SU-DHL-6 (cell line): ENCODE data around the gene BPIFB3.

Experiments
- H2AFZ ChIP-seq: fragments of 200-600 bp; sonication (generic); 2 replicates; pipeline ENCODE4 v1.6.1; 2014; ENCODE audit warnings: low read depth, mild to moderate bottlenecking, moderate library complexity, mixed read lengths, antibody characterized with exemption, low read length; ENCODE audit not compliant: severe bottlenecking
- H3F3A ChIP-seq: fragments of 200-600 bp; shearing (Covaris generic); 2 replicates; pipeline ENCODE4 v1.6.0; 2016; ENCODE audit warnings: antibody characterized with exemption, mild to moderate bottlenecking; ENCODE audit not compliant: insufficient read depth
- H3K27ac ChIP-seq: fragments of 200-600 bp; sonication (generic); 2 replicates; pipeline ENCODE4 v1.5.1; 2016; ENCODE audit warnings: low read depth, mild to moderate bottlenecking, low read length, moderate library complexity, mixed read lengths
- H3K27me3 ChIP-seq: fragments of 200-600 bp; sonication (generic), shearing (Covaris generic); 2 replicates; pipeline ENCODE4 v1.6.0; 2014; ENCODE audit warnings: mild to moderate bottlenecking, low read length
- H3K36me3 ChIP-seq: fragments of 200-600 bp; sonication (generic); 2 replicates; pipeline ENCODE4 v1.6.1; 2014; ENCODE audit warnings: mild to moderate bottlenecking, low read length, mixed read lengths
- H3K4me2 ChIP-seq: fragments of 300-600, 200-600 bp; shearing (Covaris generic), sonication (generic); 2 replicates; pipeline ENCODE4 v1.6.0; 2014; ENCODE audit warnings: low read length, low read depth, mild to moderate bottlenecking; ENCODE audit not compliant: poor library complexity, severe bottlenecking
- H3K4me3 ChIP-seq: fragments of 200-600 bp; sonication (generic); 2 replicates; pipeline ENCODE4 v1.5.1; 2014; ENCODE audit warnings: antibody characterized with exemption, low read length, mild to moderate bottlenecking, mixed read lengths; ENCODE audit not compliant: insufficient read depth, poor library complexity, severe bottlenecking
- H3K79me2 ChIP-seq: fragments of 200-600 bp; sonication (generic); 2 replicates; pipeline ENCODE4 v1.6.1; 2014; ENCODE audit warnings: mild to moderate bottlenecking, low read length, moderate library complexity; ENCODE audit not compliant: insufficient read depth
- H3K9ac ChIP-seq: fragments of 200-600 bp; sonication (generic); 2 replicates; pipeline ENCODE4 v1.7.0; 2014; ENCODE audit warnings: mild to moderate bottlenecking, low read length
- H3K9me2 ChIP-seq: fragments of 200-600 bp; sonication (generic); replicated peaks from 2 replicates; pipeline ENCODE4 v1.6.1; 2014; ENCODE audit warnings: low read length; ENCODE audit not compliant: insufficient read depth
- H3K9me3 ChIP-seq: fragments of 200-600 bp; sonication (generic); 2 replicates; pipeline ENCODE4 v1.6.1; 2014; ENCODE audit warnings: low read length, mixed read lengths; ENCODE audit not compliant: insufficient read depth
- H4K20me1 ChIP-seq: fragments of 200-600 bp; sonication (generic); 2 replicates; pipeline ENCODE4 v1.6.1; 2014; ENCODE audit warnings: low read depth, mild to moderate bottlenecking, antibody characterized with exemption, low read length, moderate library complexity, mixed read lengths
- EZH2phosphoT487 ChIP-seq: fragments of 200-600 bp; sonication (generic), shearing (Covaris generic); conservative IDR thresholded peaks from 2 replicates; pipeline ENCODE4 v1.6.1; 2018; ENCODE audit warnings: mild to moderate bottlenecking, antibody characterized with exemption, low read length, moderate library complexity, mixed read lengths
- TF ChIP-seq, protein P1 (sequence below): fragments of 200-600 bp; sonication (generic); IDR thresholded peaks from one replicate; pipeline ENCODE4 v1.5.1; 2017; ENCODE audit warnings: antibody characterized with exemption, mild to moderate bottlenecking, low read length, moderate library complexity; ENCODE audit not compliant: insufficient read depth, poor library complexity, severe bottlenecking

Gene BPIFB3

GRCh38 chr20:33024243-33024560 lies 29.5 kb upstream of the BPIFB3 start:
- no peak overlapping the region for H3K27ac ChIP-seq
- no peak overlapping the region for H3K4me3 ChIP-seq
- no peak overlapping the region for H3K9ac ChIP-seq
- TF ChIP-seq, protein P1, sequence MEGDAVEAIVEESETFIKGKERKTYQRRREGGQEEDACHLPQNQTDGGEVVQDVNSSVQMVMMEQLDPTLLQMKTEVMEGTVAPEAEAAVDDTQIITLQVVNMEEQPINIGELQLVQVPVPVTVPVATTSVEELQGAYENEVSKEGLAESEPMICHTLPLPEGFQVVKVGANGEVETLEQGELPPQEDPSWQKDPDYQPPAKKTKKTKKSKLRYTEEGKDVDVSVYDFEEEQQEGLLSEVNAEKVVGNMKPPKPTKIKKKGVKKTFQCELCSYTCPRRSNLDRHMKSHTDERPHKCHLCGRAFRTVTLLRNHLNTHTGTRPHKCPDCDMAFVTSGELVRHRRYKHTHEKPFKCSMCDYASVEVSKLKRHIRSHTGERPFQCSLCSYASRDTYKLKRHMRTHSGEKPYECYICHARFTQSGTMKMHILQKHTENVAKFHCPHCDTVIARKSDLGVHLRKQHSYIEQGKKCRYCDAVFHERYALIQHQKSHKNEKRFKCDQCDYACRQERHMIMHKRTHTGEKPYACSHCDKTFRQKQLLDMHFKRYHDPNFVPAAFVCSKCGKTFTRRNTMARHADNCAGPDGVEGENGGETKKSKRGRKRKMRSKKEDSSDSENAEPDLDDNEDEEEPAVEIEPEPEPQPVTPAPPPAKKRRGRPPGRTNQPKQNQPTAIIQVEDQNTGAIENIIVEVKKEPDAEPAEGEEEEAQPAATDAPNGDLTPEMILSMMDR, result no peak
- no peak for TF ChIP-seq EZH2phosphoT487
- no peaks in the 10 kb centered on the region for H3K36me3 ChIP-seq
- no peaks in the 10 kb centered on the region for H4K20me1 ChIP-seq
- no peaks in the 10 kb centered on the region for H3K79me2 ChIP-seq
- H3K4me2 ChIP-seq, result no peak overlapping the region
- no peaks in the 10 kb centered on the region for H3K9me2 ChIP-seq
- no peaks in the 10 kb centered on the region for H3F3A ChIP-seq
- H3K9me3 ChIP-seq, result no peaks in the 10 kb centered on the region
- no peaks in the 10 kb centered on the region for H3K27me3 ChIP-seq
- H2AFZ ChIP-seq, result no peak overlapping the region

DNA sequence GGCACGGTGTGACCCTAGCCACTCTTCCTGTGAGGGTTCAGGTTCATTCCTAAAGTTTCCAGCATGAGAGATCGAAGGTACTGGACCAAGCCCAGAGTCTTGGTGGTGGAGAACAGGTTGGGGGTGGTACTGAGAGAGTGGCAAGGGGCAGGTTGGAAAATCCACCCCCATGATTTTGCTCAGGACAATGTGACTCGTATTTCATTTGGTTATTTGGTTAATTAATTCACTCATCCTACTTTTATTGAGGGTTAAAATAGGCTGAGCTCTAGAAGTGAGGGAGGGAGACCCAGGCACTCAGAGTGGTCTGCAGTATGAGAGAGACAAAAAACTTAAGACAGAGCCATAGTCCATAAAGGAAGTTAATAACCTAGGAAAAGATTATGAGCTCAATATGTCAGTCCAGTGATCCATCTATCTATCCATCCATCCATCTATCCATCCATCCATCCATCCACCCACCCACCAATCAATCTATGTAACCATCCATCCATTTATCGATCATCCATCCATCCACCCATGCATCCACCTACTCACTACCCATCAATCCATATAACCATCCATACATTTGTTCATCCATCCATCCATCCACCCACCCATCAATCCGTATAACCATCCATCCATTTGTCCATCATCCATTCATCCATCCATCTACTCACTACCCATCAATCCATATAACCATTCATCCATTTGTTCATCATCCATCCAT lies 28.9 kb upstream of the BPIFB3 start:
- H3K4me2 ChIP-seq, result no peak overlapping the region
- TF ChIP-seq, protein P1, result no peak
- no peak for TF ChIP-seq EZH2phosphoT487
- H2AFZ ChIP-seq, result no peak overlapping the region
- H3K36me3 ChIP-seq, result no peaks in the 10 kb centered on the region
- H3F3A ChIP-seq, result no peaks in the 10 kb centered on the region
- no peaks in the 10 kb centered on the region for H3K27me3 ChIP-seq
- H4K20me1 ChIP-seq, result no peaks in the 10 kb centered on the region
- H3K27ac ChIP-seq, result no peak overlapping the region
- H3K79me2 ChIP-seq, result no peaks in the 10 kb centered on the region
- H3K4me3 ChIP-seq, result no peak overlapping the region
- H3K9me3 ChIP-seq, result no peaks in the 10 kb centered on the region
- H3K9ac ChIP-seq, result no peak overlapping the region
- no peaks in the 10 kb centered on the region for H3K9me2 ChIP-seq

DNA sequence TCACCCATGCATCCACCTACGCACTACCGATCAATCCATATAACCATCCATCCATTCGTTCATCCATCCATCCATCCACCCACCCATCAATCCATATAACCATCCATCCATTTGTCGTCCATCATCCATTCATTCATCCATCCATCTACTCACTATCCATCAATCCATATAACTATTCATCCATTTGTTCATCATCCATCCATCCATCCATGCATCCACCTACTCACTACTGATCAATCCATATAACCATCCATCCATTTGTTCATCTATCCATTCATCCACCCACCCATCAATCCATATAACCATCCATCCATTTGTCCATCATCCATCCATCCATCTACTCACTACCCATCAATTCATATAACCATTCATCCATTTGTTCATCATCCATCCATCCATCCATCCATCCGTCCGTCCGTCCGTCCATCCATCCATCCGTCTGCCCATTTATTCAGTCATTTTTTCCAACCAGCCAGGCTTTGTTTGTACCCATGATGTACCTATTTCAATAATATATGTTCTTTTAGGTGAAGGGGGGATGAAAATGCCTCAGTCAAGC lies 28.3 kb upstream of the BPIFB3 start:
- no peaks in the 10 kb centered on the region for H3K36me3 ChIP-seq
- no peak overlapping the region for H3K4me2 ChIP-seq
- H3K27me3 ChIP-seq, result no peaks in the 10 kb centered on the region
- no peak overlapping the region for H3K4me3 ChIP-seq
- H4K20me1 ChIP-seq, result no peaks in the 10 kb centered on the region
- TF ChIP-seq, protein P1, result no peak
- no peak for TF ChIP-seq EZH2phosphoT487
- H3K9me3 ChIP-seq, result no peaks in the 10 kb centered on the region
- no peak overlapping the region for H3K9ac ChIP-seq
- H3F3A ChIP-seq, result no peaks in the 10 kb centered on the region
- no peak overlapping the region for H3K27ac ChIP-seq
- no peaks in the 10 kb centered on the region for H3K9me2 ChIP-seq
- H3K79me2 ChIP-seq, result no peaks in the 10 kb centered on the region
- no peak overlapping the region for H2AFZ ChIP-seq
